HG03064 (cell line): ENCODE results near the gene GALNT18.
"Not testable (repeated sequence)": the region's sequence is repeated elsewhere in the genome, so short reads cannot be mapped to it uniquely, and the experiment has no call there.

ENCODE experiments used
- ATAC-seq: cut with Tn5 transposase; IDR thresholded peaks from one replicate; pipeline ENCODE4 v1.9.1; 2021; ENCODE audit warnings: low read depth; ENCODE audit not compliant: unreplicated experiment

GALNT18 gene

DNA sequence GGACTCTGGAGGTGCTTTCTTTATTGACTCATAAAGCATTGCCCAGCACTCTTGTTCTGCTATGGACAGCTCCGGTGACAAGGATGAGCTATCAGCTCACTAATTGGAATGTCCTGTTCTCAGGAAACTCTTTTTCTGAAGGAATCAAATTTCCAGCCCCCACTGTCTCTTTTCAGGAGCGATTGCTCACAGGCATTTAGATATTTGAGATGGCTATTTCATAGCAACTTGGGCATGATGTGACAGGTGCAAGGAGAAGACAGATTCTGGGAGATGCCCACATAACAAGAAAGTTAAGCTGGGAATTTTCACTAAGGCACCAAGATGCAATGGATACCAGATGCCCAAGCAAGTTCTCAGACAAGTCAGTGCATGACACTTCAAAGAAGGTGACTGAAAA is 145.3 kb downstream of the GALNT18 start:
- no peak for ATAC-seq

- no peak for ATAC-seq
Observed at GRCh38 chr11:11472106-11472505, 149.7 kb downstream of the GALNT18 start.

DNA sequence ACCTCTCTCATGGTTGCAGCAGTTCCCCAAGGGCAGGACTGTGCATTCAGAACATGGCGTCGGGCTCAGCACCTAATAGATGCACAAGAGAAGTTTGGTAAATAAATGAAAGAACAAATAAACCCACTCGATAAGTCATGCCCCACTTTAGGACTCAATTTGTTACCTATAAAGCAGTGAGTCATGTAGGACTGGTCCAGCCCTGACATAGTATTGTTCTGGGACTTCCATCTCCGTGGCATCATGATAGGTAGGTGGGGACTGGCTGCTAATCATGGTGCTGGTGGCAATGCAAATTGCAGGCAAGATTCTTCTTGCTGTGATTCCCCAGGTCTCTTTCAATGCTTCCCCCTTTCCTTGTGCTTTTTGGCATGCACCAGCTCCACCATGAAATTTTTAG is 150.6 kb downstream of the GALNT18 start:
- ATAC-seq, result no peak

- no peak for ATAC-seq
Observed at GRCh38 chr11:11468954-11469353, 152.9 kb downstream of the GALNT18 start.

GRCh38 chr11:11467312-11467711 is 154.5 kb downstream of the GALNT18 start:
- no peak for ATAC-seq

- ATAC-seq, result no peak
Observed at GRCh38 chr11:11464555-11464954, 157.2 kb downstream of the GALNT18 start.

- no peak for ATAC-seq
Observed at GRCh38 chr11:11463405-11463804, 158.4 kb downstream of the GALNT18 start.

DNA sequence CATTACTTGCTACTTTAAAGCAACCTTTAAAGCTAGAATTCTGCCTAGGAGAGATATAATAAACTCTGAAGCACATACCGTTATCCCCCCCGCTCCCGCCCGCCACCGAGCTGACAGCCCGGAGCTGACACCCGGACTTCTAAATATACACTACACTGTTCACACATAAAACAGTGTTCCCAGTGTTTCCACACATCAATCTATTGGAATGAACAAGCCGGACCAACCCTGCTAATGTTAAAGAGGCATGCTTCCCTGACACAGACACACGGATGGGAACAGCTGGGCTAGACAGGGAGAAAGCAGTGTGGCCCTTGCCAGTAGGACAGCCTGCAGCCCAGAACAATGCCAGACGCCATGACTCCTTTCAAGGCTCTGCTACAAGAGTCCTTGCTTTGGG is 160.3 kb downstream of the GALNT18 start:
- ATAC-seq, result no peak

- no peak for ATAC-seq
Observed at GRCh38 chr11:11459578-11459977, 162.2 kb downstream of the GALNT18 start.

DNA sequence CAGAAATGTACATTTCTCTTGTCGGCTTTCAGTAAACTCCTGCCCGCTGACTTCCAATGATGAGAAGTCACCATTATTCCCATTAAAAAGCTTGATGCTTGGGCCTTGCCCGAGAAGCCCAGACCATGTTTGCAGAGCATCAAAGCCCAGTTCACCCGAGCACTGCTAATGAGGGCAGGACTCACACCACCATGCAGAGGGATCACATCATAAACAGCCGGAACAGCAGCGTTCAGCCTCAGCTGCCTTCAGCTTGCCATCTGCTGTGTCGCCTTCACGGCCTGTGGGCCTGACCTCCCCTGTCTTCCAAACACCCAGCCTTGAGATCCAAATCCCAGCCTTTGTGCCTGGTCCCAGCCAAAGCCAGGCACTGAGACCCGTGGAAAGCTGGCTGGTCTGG is 163.3 kb downstream of the GALNT18 start:
- ATAC-seq, result no peak

GRCh38 chr11:11458001-11458400 is 163.8 kb downstream of the GALNT18 start:
- no peak for ATAC-seq

GRCh38 chr11:11456866-11457265 is 164.9 kb downstream of the GALNT18 start:
- no peak for ATAC-seq

DNA sequence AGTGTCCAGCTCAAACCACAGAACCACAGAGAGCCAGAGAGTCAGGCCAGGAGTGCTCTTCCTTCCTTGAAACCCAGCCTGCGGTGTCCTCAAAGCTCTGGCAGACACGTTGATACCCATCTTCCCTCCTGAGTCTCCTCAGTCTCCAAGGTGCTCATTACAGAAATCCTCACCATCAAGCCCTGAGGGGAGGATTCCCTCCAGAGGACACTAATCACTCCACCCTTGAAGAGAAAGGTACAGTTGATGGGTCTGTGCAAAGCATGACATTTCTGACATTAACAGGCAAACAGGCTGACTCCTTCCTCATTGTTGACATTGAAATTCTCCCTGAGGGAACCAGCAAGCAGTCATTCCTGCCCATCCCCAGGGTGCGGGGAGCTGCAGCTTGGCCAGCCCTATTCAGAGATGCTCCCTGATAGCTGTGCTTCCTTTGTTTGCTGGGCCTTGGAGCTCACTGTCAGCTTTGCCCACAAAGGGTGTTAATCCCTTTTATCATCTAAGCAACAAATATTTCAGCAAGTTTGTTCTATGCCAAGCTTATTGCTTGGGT is 167.1 kb downstream of the GALNT18 start:
- no peak for ATAC-seq

GRCh38 chr11:11451501-11452005 is 170.3 kb downstream of the GALNT18 start:
- peak; percentile 94 for ATAC-seq

DNA sequence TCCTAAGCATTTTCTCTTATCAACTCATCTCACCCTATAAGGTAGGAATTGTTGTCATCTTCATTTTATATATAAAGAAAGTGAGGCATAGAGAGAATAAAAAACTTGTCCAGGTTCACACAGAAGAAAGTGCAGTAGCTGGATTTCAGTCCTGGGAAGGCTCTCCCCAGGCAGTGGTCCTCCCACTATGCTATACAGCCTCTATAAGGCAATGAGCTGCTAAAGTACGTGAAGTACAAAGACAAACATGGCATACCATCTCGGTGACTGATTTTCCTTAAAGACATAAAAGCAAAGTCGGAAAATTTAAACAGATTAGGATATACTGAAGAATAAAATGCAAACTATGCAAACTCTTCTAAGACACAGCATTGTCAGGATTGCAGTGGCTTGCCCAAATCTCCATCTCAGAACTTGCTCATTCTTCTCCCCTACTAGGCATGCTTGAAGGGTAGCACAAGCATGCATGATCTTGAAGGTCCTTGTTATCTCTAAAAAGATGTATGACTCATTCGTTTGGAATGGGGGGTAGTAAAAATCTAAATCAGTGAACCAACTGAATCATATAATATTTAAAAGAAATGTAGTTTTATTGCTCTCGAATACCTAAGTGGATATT is 171.0 kb downstream of the GALNT18 start:
- no peak for ATAC-seq

DNA sequence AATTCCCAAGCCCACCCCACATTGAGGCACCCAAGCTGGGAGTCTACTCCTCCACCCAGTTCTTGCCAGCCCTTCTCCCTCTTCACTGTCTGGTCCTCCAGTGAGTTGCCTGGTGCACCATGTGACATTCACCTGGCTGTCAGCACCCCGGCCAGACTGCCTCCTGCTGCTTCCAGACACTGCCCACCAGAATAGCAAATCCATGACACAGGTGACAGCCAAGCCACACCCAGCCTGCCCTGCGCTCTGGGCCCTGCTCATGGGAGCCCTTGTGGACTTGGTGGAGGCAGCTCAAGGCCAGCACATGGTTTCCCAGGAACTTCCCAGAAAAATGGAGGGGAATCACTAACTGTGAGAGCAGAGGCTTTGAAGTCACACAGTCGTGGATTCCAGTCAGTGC is 172.5 kb downstream of the GALNT18 start:
- ATAC-seq, result no peak

GRCh38 chr11:11448626-11449025 is 173.2 kb downstream of the GALNT18 start:
- no peak for ATAC-seq

DNA sequence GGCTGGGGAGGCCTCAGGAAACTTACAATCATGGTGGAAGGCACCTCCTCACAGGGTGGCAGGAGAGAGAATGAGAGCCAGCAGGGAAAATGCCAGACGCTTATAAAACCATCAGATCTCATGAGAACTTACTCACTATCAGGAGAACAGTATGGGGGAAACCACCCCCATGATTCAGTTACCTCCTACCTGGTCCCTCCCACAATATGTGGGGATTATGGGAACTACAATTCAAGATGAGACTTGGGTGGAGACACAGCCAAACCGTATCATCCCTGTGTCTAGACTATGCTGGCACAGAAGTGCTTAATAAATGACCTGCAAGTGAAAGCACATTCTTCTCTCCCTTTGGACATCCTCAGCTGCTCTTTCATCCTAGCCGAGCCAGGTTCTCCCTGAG is 174.2 kb downstream of the GALNT18 start:
- ATAC-seq, result not testable (repeated sequence)

DNA sequence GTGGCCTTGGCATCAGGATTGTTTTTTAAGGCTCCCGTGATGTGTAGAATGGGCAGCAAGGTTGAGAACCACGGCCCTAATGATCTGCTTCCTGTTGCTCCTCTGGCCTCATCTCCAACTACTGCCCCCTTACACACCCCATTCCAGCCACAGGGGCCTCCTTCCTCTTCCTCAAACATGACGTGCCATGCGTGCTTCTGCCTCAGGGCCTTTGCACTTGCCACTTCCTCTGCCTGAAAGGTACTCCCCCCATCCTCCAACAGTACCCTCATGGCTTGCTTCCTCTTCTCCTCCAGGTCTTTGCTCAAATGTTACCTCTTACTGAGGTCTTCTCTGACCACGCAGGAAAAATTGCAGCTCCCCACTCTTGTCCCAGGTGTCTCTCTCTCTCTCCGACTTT is 174.8 kb downstream of the GALNT18 start:
- no peak for ATAC-seq

DNA sequence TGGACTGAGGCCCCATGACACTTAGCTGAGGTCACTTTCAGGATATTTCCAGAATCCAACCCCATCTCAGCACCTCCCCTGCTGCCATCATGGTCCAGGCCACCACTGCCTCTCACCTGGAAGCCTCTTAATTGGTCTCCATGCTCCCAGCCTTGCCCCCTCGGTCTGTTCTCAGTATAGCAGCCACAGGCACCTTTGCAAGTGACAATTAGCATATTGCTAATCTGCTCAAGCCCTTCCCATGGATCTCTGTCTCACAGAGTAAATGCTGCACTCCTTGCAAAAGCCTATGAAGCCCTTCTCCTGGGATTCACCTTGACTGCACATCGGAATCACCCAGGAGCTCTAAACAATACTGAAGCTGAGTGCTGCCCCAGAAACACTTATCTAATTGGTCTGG is 175.2 kb downstream of the GALNT18 start:
- ATAC-seq, result no peak

- ATAC-seq, result no peak
Observed at GRCh38 chr11:11445441-11446185, 176.2 kb downstream of the GALNT18 start.

DNA sequence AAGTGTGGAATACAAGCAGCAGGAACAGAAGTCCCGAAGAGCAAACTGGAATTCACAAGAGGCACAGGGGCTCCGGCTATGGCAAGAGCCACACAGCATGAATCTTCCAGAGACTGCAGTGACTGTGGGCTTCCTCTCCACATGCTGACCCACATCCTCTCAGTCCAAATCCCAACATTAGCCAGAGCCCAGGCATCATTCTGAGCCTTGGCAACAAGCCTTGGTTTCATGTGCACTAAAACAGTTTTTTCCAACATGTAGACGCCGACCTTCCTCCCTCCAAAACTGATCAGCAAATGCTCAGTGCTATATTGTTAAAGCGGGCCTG is 177.0 kb downstream of the GALNT18 start:
- ATAC-seq, result no peak
